GM18868 (cell line): Measurements from ENCODE around the gene HSDL2.
"Not testable (repeated sequence)": the region's sequence is repeated elsewhere in the genome, so short reads cannot be mapped to it uniquely, and the experiment has no call there.

ENCODE experiments used
- ATAC-seq: cut with Tn5 transposase; IDR thresholded peaks from one replicate; pipeline ENCODE4 v1.9.1; 2021; ENCODE audit warnings: mild to moderate bottlenecking, moderate library complexity; ENCODE audit not compliant: unreplicated experiment

Gene HSDL2

DNA sequence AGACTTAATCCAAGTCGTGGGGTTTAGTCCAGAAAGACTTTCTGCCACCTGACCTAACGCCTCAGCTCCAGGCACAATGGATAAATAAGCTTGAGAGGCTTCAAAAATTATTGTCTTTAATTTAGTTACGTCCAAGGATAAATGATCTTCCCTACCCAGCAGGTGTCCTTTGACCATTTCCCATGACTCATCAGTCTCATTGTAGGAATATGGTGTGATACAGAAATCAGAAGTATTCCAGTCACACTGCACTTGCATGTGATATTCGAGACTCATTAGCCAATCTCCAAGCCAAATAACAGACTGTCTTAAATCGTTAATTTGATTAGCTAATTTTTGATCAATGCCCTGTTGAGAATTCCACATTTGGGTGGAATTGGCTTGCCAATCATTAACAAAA lies 13.2 kb downstream of the HSDL2 start:
- not testable (repeated sequence) for ATAC-seq

- no peak for ATAC-seq
These were observed 16.5 kb downstream of the HSDL2 start for GRCh38 chr9:112396416-112396815.

DNA sequence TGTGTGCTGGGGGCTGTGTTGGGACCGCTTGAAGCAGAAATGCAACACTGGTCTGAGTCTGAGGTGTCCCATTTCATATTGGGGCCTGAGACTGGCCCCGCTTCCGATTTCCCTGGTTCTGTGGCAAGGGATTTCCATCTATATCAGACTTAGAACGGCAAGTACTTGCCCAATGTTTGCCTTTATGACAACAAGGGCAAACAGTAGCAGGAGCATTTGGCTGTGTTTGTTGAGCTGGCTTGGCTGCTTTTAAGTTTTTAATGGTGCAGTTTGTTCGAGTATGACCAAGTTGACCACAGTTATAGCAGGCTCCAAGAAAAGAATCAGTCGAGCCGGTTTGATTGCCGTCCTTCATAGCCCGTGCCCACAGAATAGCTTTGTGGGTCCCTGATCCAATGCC lies 17.0 kb downstream of the HSDL2 start:
- no peak for ATAC-seq

- ATAC-seq, result no peak
These were observed 21.4 kb downstream of the HSDL2 start for GRCh38 chr9:112401175-112401815.

DNA sequence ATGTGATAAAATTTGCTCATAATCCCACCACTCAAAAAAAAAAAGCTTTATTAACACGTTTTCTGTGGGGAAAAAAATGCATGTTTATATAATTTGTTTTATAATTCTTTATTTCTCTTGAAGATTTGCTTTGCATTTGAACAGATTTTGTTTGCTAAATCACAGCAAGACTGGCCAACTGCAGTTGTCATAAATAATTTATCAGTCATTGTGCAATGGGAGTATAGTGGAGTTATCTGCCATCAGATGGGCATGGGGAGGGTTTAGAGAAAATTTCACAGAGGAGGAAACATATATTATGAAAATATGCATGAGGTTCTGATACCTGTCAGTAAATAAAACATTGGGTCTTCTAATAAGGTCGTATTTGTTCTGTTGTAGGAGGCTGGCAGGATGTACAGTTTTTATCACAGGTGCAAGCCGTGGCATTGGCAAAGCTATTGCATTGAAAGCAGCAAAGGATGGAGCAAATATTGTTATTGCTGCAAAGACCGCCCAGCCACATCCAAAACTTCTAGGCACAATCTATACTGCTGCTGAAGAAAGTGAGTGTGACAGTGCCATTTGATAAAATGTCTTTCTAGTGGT lies 23.8 kb downstream of the HSDL2 start:
- no peak for ATAC-seq

DNA sequence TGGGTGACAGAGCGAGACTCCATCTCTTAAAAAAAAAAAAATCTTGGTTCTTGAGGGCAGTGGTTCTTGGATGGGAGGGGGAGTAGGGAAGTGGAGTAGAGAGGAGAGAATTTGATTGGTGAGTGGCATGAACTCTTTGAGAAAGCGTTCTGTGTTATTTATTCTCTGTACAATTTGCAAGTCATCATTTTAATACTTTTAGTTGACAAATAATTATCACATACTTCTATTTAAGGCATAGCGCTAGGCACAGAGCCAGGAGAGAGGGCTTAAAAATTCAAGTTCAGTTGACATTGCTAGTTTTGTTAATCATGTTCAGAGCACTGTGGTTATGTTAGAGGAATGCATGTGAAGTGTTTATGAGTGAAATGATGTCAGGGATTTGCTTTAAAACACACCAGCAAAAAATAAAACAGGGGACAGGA lies 24.6 kb downstream of the HSDL2 start:
- no peak for ATAC-seq

DNA sequence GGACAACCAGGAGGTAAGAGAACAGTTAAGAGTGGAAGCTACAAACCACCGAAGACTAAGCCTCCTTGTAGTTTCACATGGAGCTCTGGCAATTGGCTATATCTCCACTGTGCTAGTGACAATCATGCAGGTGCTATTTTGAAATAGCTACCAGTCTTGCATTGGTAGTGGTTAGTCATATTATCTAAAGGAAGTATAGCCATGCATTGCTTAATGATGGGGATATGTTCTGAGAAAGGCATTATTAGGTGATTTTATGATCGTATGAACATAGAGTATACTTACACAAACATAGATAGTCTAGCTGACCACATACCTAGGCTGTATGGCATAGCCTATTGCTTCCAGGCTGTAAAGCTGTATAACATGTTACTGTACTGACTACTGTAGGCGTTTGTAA lies 28.4 kb downstream of the HSDL2 start:
- ATAC-seq, result no peak

DNA sequence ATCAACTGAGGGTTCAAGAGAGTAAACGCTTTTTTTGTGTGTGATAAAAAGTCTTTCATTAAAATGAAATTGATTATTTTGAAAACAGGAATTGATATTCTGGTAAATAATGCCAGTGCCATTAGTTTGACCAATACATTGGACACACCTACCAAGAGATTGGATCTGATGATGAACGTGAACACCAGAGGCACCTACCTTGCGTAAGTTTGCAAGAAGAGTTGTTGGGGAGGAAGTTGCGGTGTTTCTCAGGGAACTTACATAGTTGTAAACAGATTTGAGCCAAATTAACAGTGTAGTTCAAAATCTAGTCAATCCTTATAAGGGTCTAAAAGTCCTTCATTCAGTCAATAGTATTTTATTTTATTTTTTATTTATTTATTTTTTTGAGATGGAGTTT lies 28.9 kb downstream of the HSDL2 start:
- no peak for ATAC-seq

- ATAC-seq, result no peak
These were observed 29.9 kb downstream of the HSDL2 start for GRCh38 chr9:112409758-112410157.

DNA sequence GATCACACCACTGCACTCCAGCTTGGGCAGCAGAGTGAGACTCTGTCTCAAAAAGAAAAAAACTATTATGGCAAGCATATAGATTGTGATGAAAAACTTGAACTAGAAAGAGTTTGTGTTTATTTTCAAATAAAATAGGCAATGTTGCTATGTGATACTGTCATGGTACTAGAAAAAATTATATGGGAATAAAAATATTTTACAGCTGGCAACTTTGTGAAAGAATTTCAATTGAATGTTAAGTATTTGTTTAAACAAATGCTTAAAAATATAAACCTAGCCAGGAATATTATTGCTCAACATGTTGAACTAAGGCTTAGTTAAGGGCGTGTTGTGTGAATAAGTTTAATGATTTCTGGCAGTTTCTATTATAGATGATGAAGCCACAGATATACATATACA lies 31.7 kb downstream of the HSDL2 start:
- ATAC-seq, result no peak

DNA sequence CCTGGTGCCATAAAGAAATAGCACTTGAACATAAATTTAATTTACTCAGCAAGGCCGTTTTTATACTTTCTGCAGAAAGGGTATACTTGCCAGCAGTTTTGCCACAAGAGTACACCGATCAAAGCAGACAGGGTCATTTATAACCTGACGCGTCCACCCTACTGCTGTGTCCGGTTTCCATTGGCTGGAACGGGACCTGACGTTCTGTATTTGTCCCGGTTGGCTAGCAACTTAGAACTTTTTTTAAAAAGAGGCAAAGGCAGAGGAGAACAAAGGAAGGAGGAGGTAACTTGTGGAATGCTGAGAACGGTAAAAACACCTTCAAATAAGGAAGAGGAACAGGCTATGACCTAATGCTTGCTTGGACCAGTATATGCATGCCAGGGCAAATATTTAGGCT lies 33.8 kb downstream of the HSDL2 start:
- not testable (repeated sequence) for ATAC-seq

GRCh38 chr9:112420208-112420607 lies 40.3 kb downstream of the HSDL2 start:
- no peak for ATAC-seq

DNA sequence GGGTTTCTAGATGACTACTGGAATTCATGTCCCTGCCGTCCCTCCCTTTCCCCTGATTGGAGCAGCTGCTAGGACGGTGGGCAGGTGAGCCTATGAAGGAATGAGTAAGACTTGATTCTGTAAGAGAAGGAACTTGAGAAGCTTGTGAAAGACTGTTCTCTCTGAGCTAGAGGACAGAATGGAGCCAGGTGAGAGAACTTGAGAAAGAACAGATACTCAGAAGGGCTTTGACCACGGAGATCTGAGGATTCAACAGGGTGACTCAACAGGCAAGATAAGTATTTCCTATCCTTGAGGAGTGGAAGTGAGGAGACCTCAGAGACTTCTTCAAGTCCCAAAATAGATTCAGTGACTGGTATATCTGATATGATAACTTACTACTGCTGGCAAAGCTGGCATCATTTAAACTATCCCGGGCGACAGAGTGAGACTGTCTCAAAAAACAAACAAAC lies 41.9 kb downstream of the HSDL2 start:
- no peak for ATAC-seq

- ATAC-seq, result no peak
These were observed 42.7 kb downstream of the HSDL2 start for GRCh38 chr9:112422417-112423148.

- no peak for ATAC-seq
These were observed 50.2 kb downstream of the HSDL2 start for GRCh38 chr9:112430006-112430522.

- no peak for ATAC-seq
These were observed 53.8 kb downstream of the HSDL2 start for GRCh38 chr9:112433499-112434392.

DNA sequence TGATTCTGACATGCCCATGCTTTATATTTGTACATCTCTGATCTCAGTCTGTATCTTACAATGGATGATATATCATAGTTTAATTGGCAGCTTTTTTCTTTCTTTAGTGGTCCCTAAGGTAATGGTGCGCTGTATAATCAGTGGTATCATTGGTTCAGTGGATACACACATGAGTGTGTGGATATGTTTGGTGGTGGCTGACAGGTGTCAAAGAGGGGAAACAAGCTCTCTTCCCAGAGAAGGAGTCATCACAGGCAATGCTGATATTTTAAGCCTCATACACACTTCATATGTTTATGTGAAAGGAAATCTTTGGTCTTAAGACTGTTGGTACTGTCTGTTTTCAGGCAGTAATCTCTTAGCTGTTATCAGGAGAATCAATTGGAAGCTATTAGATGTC lies 54.6 kb downstream of the HSDL2 start:
- no peak for ATAC-seq

- no peak for ATAC-seq
These were observed 57.5 kb downstream of the HSDL2 start for GRCh38 chr9:112437406-112437805.

DNA sequence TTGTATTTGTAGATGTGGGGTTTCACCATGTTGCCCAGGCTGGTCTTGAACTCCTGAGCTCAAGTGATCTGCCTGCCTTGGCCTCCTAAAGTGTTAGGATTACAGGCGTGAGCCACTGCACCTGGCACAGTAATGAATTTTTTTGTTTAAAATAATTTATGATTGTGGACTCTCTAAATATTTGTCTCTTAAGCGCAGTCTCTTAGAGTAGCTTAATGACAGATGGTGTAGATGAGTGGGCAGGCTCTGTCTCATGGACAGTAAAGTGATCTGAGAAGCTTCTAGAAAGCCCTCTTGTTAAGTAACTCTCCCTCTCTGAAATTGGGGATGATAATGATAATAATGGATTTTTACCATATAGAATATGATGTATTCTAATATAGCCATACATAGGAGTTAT lies 59.3 kb downstream of the HSDL2 start:
- ATAC-seq, result no peak

DNA sequence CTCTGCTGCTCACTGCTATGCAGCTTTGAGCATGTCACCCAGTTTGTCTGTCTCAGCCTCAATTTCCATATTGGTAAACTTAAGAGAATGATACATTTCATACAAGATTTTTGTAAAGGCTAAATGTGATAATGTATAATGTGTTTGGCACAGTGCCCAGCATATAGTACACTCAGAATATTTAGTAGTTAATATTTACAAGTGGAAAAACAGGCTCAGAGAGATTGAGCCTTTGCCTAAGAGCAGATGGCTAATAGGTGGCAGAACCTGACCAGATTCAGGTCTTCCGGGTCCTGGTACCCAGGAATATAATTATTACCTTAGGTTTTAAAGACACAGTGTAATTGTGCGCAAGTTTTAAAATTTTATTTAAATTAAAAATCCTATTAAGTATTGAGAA lies 59.9 kb downstream of the HSDL2 start:
- ATAC-seq, result no peak

GRCh38 chr9:112443200-112443599 lies 63.3 kb downstream of the HSDL2 start:
- no peak for ATAC-seq
